Measurements from ENCODE around the gene IKZF4.

The IKZF4 gene

DNA sequence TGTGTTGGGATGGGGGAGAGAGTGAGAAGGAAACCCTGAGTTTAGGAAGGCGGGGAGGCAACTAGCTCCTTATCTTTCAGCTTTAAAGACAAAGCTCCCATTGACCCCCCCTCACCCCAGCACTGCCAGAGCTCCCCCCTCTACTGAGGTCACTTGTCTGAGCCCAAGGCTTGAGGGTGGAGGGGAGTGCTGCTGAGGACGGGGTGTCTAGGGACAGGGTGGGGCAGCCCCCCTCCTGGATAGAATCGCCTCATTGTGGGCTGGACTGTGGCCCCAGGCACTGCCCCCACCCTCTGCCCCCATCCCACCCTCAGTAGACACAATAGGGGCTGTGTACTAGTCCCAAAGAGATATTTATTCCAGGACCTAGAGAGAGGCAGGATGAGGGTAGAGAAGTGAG, 62.1 kb downstream of the IKZF4 start:
- DNase-seq (ENCODE audit: low spot score): no peak

DNA sequence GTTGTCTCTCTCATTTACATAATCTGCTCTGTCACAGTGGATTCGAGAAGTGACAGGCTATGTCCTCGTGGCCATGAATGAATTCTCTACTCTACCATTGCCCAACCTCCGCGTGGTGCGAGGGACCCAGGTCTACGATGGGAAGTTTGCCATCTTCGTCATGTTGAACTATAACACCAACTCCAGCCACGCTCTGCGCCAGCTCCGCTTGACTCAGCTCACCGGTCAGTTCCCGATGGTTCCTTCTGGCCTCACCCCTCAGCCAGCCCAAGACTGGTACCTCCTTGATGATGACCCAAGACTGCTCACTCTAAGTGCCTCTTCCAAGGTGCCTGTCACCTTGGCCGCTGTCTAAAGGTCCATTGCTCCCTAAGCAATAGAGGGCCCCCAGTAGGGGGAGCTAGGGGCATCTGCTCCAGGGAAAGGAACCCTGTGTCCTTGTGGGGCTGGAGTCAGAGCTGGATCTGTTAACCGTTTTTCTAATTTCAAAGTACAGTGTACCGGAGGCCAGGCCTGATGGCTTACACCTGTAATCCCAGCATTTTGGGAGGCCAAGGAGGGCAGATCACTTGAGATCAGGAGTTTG, 64.2 kb downstream of the IKZF4 start:
- no peak for DNase-seq (ENCODE audit: low spot score)

DNA sequence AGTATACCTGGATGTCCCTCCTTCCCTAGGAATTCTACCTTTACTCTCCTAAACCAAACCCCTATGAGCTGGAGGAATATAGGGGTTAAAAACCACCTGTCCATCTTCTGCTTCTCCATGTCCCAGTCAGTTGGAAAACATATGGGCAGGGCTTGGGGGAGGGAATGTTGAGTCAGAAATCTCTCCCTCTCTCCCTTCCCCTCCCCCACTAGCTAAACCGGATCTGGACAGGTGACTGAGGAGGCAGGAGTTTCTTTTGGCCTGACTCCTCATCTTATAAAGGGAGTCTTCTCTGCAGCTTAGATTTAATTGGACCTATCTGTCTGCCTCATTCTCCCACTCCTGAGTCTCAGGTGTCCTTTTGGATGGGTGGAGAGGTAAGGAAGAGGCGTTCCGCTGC, 65.3 kb downstream of the IKZF4 start:
- DNase-seq (ENCODE audit: low spot score): no peak

DNA sequence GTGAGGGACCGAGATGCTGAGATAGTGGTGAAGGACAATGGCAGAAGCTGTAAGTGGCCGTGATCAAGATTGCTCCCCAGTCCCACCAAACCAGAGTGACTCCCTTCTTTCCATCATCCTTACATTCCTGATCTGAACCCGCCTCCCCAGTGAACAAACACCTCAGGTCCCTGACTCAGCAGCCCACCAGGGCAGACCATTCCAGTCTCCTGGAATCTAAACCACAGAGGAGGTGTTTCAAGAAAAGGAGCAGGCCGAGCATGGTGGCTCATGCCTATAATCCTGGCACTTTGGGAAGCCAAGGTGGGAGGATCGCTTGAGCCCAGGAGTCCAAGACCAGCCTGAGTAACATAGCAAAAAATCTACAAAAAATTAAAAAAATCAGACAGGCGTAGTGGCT, 65.8 kb downstream of the IKZF4 start:
- no peak for DNase-seq (ENCODE audit: low spot score)

DNA sequence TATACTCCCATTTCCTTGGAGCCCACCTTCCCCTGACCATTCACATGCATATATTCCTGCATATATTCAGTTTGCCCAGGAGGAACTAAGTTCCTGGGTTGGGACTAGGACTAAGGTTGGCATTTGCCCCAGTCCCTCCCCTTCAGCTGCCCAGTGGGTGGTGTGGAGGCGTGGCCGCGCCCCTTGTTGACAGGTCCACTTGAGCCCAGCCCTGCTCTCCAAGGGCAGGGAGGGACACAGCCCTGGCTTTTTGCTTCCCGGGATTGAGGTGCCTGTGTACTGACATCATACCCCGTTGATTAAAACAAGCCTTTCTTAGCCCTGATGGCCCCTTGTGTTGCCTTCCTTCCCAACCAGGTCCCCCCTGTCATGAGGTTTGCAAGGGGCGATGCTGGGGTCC, 66.4 kb downstream of the IKZF4 start:
- no peak for DNase-seq (ENCODE audit: low spot score)

Measured in GM03348 (cell line).